HG02759 (cell line): ENCODE results near the gene LINGO4.

ENCODE experiments used
- ATAC-seq: cut with Tn5 transposase; IDR thresholded peaks from one replicate; pipeline ENCODE4 v1.9.1; 2021; ENCODE audit warnings: mild to moderate bottlenecking, moderate library complexity; ENCODE audit not compliant: unreplicated experiment

Gene LINGO4

GRCh38 chr1:151805066-151805820 is at the start of gene LINGO4:
TSS of gene LINGO4 (minus strand) at chr1:151805419. CDS start at chr1:151802704, 2,715 bp downstream.
- ATAC-seq, result no peak

DNA sequence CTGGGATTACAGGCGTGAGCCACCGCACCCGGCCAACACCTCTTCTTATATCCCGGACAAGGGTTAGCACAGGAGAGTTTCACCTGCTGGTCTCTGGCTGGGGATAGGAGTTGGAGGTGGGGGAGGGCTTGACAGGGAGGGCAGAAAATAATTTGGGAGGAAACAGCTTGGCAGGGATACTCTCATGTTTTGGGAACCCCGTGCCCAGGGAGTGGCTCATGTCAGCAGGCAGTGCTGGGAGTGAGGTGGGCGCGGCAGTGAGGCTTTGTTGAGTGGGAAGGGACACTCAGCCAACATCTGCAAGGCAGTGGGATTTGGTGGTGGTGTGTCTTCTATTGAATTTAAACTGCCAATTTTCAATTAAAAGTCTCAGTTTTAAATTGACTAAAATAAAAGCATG is 49.4 kb upstream of the LINGO4 start:
- ATAC-seq, result no peak

GRCh38 chr1:151853411-151853943 is 48.3 kb upstream of the LINGO4 start, which contains the start of gene THEM5:
TSS of gene THEM5 (minus strand) at chr1:151853712. CDS start at chr1:151853565, 147 bp downstream.
- ATAC-seq, result no peak

DNA sequence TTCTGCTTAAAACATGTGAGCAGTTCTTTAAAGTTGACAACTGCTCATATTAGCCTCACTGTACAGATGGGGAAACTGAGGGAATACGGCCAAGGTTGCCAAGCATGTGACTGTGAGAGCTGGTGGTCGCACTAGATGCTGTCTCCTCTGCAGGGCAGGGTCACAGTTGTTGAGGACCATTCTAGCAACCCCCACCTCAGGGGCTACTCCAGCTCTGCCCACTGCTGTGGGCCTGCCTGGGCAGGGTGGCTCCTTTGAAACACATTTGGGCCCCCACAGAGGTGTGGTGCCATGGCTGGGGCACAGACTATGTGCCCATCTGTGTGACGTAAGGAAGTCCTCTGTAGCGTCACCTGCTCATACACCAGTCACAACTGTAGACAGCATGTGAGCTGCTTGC is 47.5 kb upstream of the LINGO4 start:
- ATAC-seq, result no peak

GRCh38 chr1:151851886-151852285 is 46.7 kb upstream of the LINGO4 start:
- ATAC-seq, result no peak

DNA sequence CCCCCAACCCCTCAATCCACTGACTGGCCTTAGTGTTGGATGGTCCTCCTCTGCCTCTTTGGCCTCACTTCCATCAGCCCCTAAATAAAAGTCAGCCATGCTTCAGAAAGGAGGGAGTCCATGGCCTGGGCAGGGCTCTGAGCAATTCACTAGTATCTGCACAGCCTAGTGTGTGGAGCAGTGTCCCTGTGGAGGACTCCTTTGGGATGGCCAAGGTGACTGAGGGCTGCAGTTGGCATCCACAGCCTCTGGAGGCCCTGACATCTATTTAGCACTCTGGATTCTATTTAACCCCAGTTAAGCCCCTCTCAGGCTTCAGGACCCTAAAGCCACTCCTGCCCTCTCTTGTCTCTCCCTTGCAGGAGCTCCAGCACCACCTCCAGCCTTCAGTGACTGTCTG is 44.7 kb upstream of the LINGO4 start:
- ATAC-seq, result no peak

DNA sequence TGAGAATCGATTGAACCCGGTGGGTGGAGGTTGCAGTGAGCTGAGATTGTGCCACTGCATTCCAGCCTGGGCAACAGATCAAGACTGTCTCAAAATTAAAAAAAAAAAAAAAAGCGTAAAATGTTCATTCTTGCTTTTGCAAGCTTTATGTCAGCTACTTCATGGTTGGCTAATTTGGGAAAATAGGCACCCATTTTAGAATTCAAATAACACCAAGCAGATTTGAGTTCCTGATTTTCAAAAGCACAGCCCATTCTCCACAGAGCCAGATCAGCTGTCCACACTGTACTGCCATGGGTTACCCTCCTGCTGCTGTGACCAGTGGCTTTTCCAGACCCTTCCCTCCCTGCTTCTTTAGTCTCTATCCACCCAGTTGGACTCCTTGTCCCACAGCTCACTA is 43.9 kb upstream of the LINGO4 start:
- no peak for ATAC-seq

DNA sequence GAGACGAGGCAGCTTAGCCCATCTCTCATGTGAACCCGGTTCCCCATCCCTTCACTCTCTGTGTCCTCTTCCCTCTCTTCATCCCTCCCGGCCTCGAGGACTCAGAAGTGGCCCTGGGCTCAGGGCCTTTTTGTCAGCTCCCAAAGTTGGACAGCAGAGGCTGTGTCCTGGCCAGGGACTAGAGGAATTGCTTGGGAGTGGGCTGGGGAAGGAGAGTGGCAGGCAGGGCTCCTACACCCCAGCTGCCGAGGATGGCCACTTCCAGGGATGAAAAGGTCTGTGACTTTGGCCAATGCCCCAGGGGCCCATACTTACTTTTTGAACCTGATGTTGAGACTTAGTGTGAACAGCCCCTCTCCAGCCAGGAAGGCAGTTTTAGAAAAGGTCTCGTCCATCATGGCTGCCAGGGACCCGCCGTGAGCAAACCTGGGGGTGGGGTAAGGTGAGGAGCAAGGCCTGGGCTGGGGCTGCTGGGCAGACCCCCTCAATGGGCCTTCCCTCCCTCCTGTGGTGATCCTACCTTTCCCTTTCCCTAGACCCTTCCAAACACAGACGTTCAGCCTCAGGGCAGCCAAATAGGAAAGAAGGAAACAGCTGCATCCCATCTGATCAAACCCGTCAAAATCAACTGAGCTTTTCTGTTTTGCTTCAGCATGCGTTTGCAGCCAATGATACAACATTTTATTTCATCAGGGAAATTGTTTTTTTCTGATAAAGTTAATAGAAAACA is 42.8 kb upstream of the LINGO4 start:
- no peak for ATAC-seq

DNA sequence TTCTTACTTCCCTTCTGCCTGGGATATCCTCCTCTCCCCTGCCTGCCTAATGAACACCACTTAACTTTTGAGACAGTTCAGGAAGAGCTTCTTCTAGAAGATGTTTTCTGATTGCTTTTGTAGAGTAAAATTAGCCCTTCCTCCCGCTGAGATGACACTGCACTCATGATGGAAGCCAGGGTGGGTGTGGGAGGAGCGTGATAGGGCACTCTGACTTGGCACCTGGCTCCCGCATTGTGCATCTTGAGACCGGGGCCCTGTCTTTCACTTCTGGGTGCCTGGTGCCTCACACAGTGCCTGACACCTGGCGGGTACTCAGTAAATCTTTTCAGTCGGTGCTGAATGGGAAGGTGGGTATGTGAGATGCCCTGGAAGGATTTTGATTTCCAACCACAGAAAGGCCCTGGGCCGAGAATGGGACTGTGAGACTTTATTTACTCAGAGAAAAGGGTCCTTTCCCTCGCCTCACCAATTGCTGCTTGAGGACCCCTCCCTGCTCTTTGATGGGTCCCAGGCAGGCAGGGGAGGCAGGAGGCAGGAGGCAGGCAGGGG is 41.5 kb upstream of the LINGO4 start:
- no peak for ATAC-seq

- ATAC-seq, result no peak
Measured at GRCh38 chr1:151846062-151846568, 40.9 kb upstream of the LINGO4 start.

GRCh38 chr1:151843398-151843797 is 38.2 kb upstream of the LINGO4 start:
- no peak for ATAC-seq

GRCh38 chr1:151841141-151841540 is 35.9 kb upstream of the LINGO4 start:
- no peak for ATAC-seq

GRCh38 chr1:151840421-151840820 is 35.2 kb upstream of the LINGO4 start:
- no peak for ATAC-seq

- peak; percentile 49 for ATAC-seq
Measured at GRCh38 chr1:151839457-151840403, 34.5 kb upstream of the LINGO4 start, which contains the start of gene C2CD4D. TSS of gene C2CD4D (minus strand) at chr1:151839820. CDS start at chr1:151838989, 831 bp downstream.

DNA sequence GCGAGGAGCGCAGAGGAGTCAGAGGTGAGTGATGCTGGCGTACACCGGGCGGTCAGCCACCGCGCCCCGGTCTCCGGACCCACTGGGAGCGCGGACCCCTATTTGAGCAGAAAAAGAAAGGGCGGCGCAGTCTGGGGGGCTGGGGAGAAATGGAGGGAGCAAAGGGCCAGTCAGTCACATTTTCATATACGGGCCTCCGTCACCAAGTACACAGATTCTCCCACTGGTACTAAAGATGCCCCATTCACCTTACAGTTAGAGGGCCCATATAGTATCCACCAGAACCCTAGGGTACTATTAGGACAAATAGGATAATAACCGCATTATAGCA is 33.8 kb upstream of the LINGO4 start:
- ATAC-seq, result no peak

- no peak for ATAC-seq
Measured at GRCh38 chr1:151838222-151839081, 33.2 kb upstream of the LINGO4 start.

- ATAC-seq, result no peak
Measured at GRCh38 chr1:151837884-151838221, 32.6 kb upstream of the LINGO4 start.

- no peak for ATAC-seq
Measured at GRCh38 chr1:151837197-151837596, 32.0 kb upstream of the LINGO4 start.

DNA sequence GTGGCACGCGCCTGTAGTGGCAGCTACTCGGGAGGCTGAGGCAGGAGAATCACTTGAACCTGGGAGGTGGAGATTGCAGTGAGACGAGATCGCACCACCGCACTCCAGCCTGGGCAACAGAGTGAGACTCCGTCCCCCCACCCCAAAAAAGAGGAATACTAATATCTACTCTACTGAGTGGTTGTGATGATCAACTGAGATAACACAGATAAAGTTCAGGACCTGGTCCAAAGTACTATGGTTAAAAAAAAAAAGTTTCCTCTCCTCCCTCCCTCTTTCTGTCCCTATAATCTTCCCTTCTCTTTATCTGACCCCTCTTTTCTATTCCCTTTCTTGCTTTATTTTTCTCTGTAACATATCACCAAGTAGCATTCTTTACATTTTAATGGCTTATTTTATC is 30.4 kb upstream of the LINGO4 start:
- no peak for ATAC-seq

DNA sequence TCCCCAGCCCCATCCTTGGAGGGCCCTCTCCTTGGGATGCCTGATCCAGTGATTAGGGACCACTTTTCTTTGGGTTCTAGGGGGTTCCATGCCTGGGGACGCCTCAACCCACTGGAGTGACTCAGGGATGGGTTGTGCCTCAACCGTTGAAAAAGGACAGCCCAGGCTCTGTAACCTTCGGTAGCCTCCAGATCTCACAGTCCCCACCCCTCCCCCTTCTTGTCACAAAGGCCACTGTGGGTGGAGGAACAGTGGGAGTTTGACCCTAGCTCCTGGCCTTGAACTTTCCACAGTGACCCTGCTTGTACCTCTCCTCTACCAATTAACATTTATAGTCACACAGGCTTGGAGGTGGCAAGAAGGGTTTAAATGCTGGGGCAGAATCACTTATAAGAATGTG is 29.0 kb upstream of the LINGO4 start:
- no peak for ATAC-seq
